CD14-positive monocyte (primary cell): ENCODE data around the gene SMR3A. TPM values are rescaled to one million over a fixed set of nuclear protein-coding genes. Genes with fewer than 3 reads are reported as not detected.

Source experiments
- DNase-seq, 3 donors: peaks; one replicate each; pipeline ENCODE4 v3.0.0-alpha.2; 2011 to 2022
- H2AFZ ChIP-seq: 2 replicates; pipeline ENCODE4 v1.6.0; 2012; ENCODE audit warnings: mild to moderate bottlenecking, low read depth, low read length, inconsistent platforms; ENCODE audit not compliant: insufficient read depth, poor library complexity, severe bottlenecking
- H3K27ac ChIP-seq, 2 donors: 1 replicate in 1 of 2; 2 replicates in 1 of 2; pipeline ENCODE4 v1.5.1; 2012 to 2013; ENCODE audit warnings: low read length in 2 of 2, control low read depth in 1 of 2, inconsistent platforms in 1 of 2, low read depth in 1 of 2, mild to moderate bottlenecking in 1 of 2
- H3K27me3 ChIP-seq, 2 donors: one replicate each; pipeline versions ENCODE4 v1.6.0 to v1.6.1; 2011 to 2013; ENCODE audit warnings: low read length in 2 of 2; ENCODE audit not compliant: control insufficient read depth in 2 of 2, insufficient read depth in 2 of 2
- H3K36me3 ChIP-seq, 2 donors: replicated peaks in 1 of 2; 1 replicate in 1 of 2; 2 replicates in 1 of 2; pipeline versions ENCODE4 v1.5.1 to v1.6.1; 2012 to 2013; ENCODE audit warnings: low read length in 2 of 2, control low read depth in 1 of 2, inconsistent platforms in 1 of 2, mild to moderate bottlenecking in 1 of 2; ENCODE audit not compliant: insufficient read depth in 2 of 2, control insufficient read depth in 1 of 2
- H3K4me1 ChIP-seq, 2 donors: 1 replicate in 1 of 2; 2 replicates in 1 of 2; pipeline versions ENCODE4 v1.5.1 to v1.6.1; 2012 to 2013; ENCODE audit warnings: low read length in 2 of 2, control low read depth in 1 of 2, inconsistent platforms in 1 of 2, mild to moderate bottlenecking in 1 of 2, moderate library complexity in 1 of 2; ENCODE audit not compliant: insufficient read depth in 2 of 2, control insufficient read depth in 1 of 2
- H3K4me2 ChIP-seq: replicated peaks from 2 replicates; pipeline ENCODE3; 2012; ENCODE audit warnings: low read length, moderate library complexity, mild to moderate bottlenecking; ENCODE audit not compliant: poor library complexity, severe bottlenecking; ENCODE audit errors: extremely low read depth
- H3K4me3 ChIP-seq, 3 experiments: fragments of 200-600 bp in 1 of 3; sonication (generic) in 1 of 3; replicated peaks in 1 of 3; 1 replicate in 2 of 3; 2 replicates in 1 of 3; pipeline ENCODE4 v1.5.1; 2011 to 2013; ENCODE audit warnings: low read length in 3 of 3, mild to moderate bottlenecking in 3 of 3, control low read depth in 2 of 3, low read depth in 2 of 3, inconsistent platforms in 1 of 3, moderate library complexity in 1 of 3
- H3K79me2 ChIP-seq: 2 replicates; pipeline ENCODE4 v1.6.0; 2012; ENCODE audit warnings: mild to moderate bottlenecking, control low read depth, inconsistent platforms, low read length, moderate library complexity; ENCODE audit not compliant: insufficient read depth
- H3K9ac ChIP-seq: 2 replicates; pipeline ENCODE4 v1.6.0; 2017; ENCODE audit warnings: low read length, mild to moderate bottlenecking; ENCODE audit not compliant: insufficient read depth, poor library complexity, severe bottlenecking
- H3K9me3 ChIP-seq, 2 donors: replicated peaks in 1 of 2; 1 replicate in 1 of 2; 2 replicates in 1 of 2; pipeline versions ENCODE4 v1.5.1 to v1.6.1; 2012 to 2013; ENCODE audit warnings: low read length in 2 of 2, control low read depth in 1 of 2; ENCODE audit not compliant: control insufficient read depth in 1 of 2, insufficient read depth in 1 of 2
- H4K20me1 ChIP-seq: 2 replicates; pipeline ENCODE4 v1.6.0; 2012; ENCODE audit warnings: mild to moderate bottlenecking, low read length, control low read depth, moderate library complexity; ENCODE audit not compliant: insufficient read depth
- H3K27ac Mint-ChIP-seq, 7 donors: one replicate each; pipeline ENCODE4 v1.8.0; 2020; ENCODE audit warnings: mild to moderate bottlenecking in 7 of 7, mixed read lengths in 7 of 7, moderate library complexity in 6 of 7, inconsistent platforms in 2 of 7
- H3K27me3 Mint-ChIP-seq, 3 donors: one replicate each; pipeline ENCODE4 v1.8.0; 2021 to 2022; ENCODE audit warnings: low read depth in 3 of 3, mild to moderate bottlenecking in 3 of 3, mixed read lengths in 3 of 3, moderate library complexity in 3 of 3, inconsistent platforms in 1 of 3
- H3K36me3 Mint-ChIP-seq, 2 donors: one replicate each; pipeline ENCODE4 v1.8.0; 2020; ENCODE audit warnings: mixed read lengths in 2 of 2, inconsistent platforms in 1 of 2, mild to moderate bottlenecking in 1 of 2
- H3K4me1 Mint-ChIP-seq: one replicate; pipeline ENCODE4 v1.8.0; 2020; ENCODE audit warnings: mild to moderate bottlenecking, mixed read lengths
- H3K4me3 Mint-ChIP-seq, 2 donors: one replicate each; pipeline ENCODE4 v1.8.0; 2020; ENCODE audit warnings: mild to moderate bottlenecking in 2 of 2, mixed read lengths in 2 of 2, moderate library complexity in 1 of 2
- H3K9me3 Mint-ChIP-seq, 7 donors: one replicate each; pipeline ENCODE4 v1.8.0; 2020 to 2022; ENCODE audit warnings: mixed read lengths in 7 of 7, mild to moderate bottlenecking in 6 of 7, moderate library complexity in 6 of 7, inconsistent platforms in 2 of 7
- CTCF ChIP-seq: fragments of 200-600 bp; IDR thresholded peaks from one replicate; pipeline ENCODE4 v1.8.0; 2022; ENCODE audit warnings: antibody characterized with exemption, mild to moderate bottlenecking
- WGBS: methylation state at CpG from one replicate; pipeline ENCODE4 v1.1.5; 2013; ENCODE audit warnings: missing lambda C conversion rate; ENCODE audit not compliant: insufficient coverage; 5-methylcytosine and 5-hydroxymethylcytosine counted together
- intact Hi-C, 2 donors: fragments of 100-400 bp; cut with micrococcal nuclease; formaldehyde crosslinking; loops; one replicate each; pipeline versions ENCODE4 v1.15.0 to v1.15.1; 2023
- polyA plus RNA-seq, 3 donors: library from polyadenylated mRNA; depleted of rRNA in 1 of 3; unstranded in 2 of 3; stranded (reverse) in 1 of 3; fragments of 300-500 nt in 2 of 3; fragments of >200 nt in 1 of 3; fragmentation: Illumina TruSeq in 2 of 3; gene quantifications; 1 replicate in 2 of 3; 2 replicates in 1 of 3; pipeline ENCODE4 v1.2.3, GENCODE V29; 2012 to 2021

Gene SMR3A
- polyA plus RNA-seq, 3 donors, result not detected

- no peaks in the 10 kb centered on the region for H3K36me3 Mint-ChIP-seq
- H3K79me2 ChIP-seq, result no peaks in the 10 kb centered on the region
- peaks cover 0 to 3% (median 0%) of the 10 kb centered on the region in 7 donors for H3K9me3 Mint-ChIP-seq
- no peaks in the 10 kb centered on the region for H3K4me1 Mint-ChIP-seq
- H3K4me2 ChIP-seq, result no peak overlapping the region
- no peaks in the 10 kb centered on the region for H3K27me3 ChIP-seq
- no peak overlapping the region for H3K27ac Mint-ChIP-seq
- H3K4me3 Mint-ChIP-seq, result no peak overlapping the region
- no peaks in the 10 kb centered on the region for H3K4me1 ChIP-seq
- intact Hi-C loops, result no loop called here
- H3K9me3 ChIP-seq, result no peaks in the 10 kb centered on the region
- no peak overlapping the region for H3K27ac ChIP-seq
- H3K9ac ChIP-seq, result no peak overlapping the region
- no peak overlapping the region for H2AFZ ChIP-seq
- no peak overlapping the region for H3K4me3 ChIP-seq
- no peaks in the 10 kb centered on the region for H4K20me1 ChIP-seq
- H3K36me3 ChIP-seq, result no peaks in the 10 kb centered on the region
- DNase-seq, result no peak
- TF ChIP-seq CTCF, result no peak
- no peaks in the 10 kb centered on the region for H3K27me3 Mint-ChIP-seq
- no CpG with 5 or more reads among the region's 1 CpG for WGBS
Measured at GRCh38 chr4:70337886-70338420, 22.6 kb upstream of the SMR3A start.

- Histone ChIP-seq H4K20me1 (no peaks in the 10 kb centered on the region), H3K27ac (no peak overlapping the region), H3K9ac (no peak overlapping the region), H3K79me2 (no peaks in the 10 kb centered on the region), H2AFZ (no peak overlapping the region), H3K36me3 (no peaks in the 10 kb centered on the region), H3K4me3 (no peak overlapping the region), H3K27me3 (no peaks in the 10 kb centered on the region), H3K4me2 (no peak overlapping the region), H3K9me3 (no peaks in the 10 kb centered on the region), H3K4me1 (no peaks in the 10 kb centered on the region)
- Mint-ChIP-seq H3K27me3 (peaks cover 0 to 3% (median 0%) of the 10 kb centered on the region in 3 donors), H3K4me1 (no peaks in the 10 kb centered on the region), H3K27ac (no peak overlapping the region), H3K9me3 (no peaks in the 10 kb centered on the region), H3K36me3 (no peaks in the 10 kb centered on the region), H3K4me3 (no peak overlapping the region)
- DNase-seq, result no peak
- no peak for TF ChIP-seq CTCF
- no CpG with 5 or more reads among the region's 1 CpG for WGBS
- intact Hi-C loops, result no loop called here
Measured at GRCh38 chr4:70356185-70356584, 4.4 kb upstream of the SMR3A start.
